Measurements from ENCODE around the gene STK39. TPM values are rescaled to one million over a fixed set of nuclear protein-coding genes. Genes with fewer than 3 reads are reported as not detected.

Gene STK39
- polyA plus RNA-seq, 1 donor from 2014 or later: 9.5 TPM

DNA sequence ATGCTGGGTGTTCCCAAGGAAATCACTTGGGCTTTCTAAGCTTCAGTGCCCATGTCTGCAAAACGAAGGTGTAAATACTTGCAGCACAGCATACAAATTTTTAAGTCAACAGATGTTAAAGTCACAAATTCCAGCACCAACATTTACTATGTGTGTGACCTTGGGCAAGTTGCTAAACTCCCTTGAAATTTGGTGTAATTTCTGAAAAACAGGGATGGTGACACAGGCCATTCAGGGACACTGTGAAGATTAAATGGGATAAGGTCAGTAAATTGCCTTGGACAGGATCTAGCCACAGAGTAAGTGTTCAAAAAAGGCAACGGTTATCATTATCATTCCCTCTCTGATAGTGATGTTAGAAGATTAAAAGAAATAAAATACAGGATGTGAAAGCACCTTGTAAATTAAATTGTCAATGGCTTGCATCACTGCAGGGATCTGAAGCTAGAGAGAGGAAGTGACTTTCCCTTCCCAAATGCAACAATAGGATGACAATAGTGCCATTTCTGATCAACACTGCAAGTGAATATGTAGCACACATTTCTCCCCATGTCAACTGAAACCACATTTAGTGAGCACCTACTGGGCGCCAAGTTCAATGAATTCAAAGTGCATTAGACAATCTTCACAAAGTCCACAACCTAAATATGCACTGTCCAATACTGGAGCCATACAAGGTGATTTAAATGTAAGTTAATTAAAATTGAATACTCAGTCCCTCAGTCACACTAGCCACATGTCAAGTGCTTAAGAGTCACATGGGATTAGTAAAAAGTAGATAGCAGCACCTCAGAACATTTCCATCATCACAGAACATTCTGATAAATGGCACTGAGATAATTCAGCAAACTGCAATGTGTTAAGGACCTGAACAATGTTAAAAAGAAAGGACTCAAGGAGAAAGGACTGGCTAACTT lies 81.2 kb downstream of the STK39 start:
- Histone ChIP-seq H2AFZ (ENCODE audit: low read depth, low read length) (no peak overlapping the region), H3K4me3 (ENCODE audit: low read length) (no peak overlapping the region), H3K4me2 (ENCODE audit: low read length) (no peak overlapping the region), H3K27me3 (ENCODE audit: insufficient read depth, low read depth, low read length) (no peaks in the 10 kb centered on the region), H3K9ac (ENCODE audit: low read length) (no peak overlapping the region), H3K79me2 (replicated peaks; ENCODE audit: insufficient read depth, low read length) (no peaks in the 10 kb centered on the region), H3F3A (ENCODE audit: insufficient read depth, low read length, poor library complexity, severe bottlenecking) (no peaks in the 10 kb centered on the region), H3K9me3 (ENCODE audit: low read length) (no peaks in the 10 kb centered on the region), H3K27ac (ENCODE audit: low read length) (no peak overlapping the region), H3K36me3 (ENCODE audit: insufficient read depth, low read length) (no peaks in the 10 kb centered on the region), H3K9me2 (ENCODE audit: insufficient read depth, low read length) (no peaks in the 10 kb centered on the region), H4K20me1 (ENCODE audit: insufficient read depth) (no peaks in the 10 kb centered on the region)
- TF ChIP-seq TAF1 (IDR thresholded peaks at IDR 0.05; ENCODE audit: low read depth): no peak
- TF ChIP-seq, protein P1, sequence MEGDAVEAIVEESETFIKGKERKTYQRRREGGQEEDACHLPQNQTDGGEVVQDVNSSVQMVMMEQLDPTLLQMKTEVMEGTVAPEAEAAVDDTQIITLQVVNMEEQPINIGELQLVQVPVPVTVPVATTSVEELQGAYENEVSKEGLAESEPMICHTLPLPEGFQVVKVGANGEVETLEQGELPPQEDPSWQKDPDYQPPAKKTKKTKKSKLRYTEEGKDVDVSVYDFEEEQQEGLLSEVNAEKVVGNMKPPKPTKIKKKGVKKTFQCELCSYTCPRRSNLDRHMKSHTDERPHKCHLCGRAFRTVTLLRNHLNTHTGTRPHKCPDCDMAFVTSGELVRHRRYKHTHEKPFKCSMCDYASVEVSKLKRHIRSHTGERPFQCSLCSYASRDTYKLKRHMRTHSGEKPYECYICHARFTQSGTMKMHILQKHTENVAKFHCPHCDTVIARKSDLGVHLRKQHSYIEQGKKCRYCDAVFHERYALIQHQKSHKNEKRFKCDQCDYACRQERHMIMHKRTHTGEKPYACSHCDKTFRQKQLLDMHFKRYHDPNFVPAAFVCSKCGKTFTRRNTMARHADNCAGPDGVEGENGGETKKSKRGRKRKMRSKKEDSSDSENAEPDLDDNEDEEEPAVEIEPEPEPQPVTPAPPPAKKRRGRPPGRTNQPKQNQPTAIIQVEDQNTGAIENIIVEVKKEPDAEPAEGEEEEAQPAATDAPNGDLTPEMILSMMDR (IDR thresholded peaks at IDR 0.05; ENCODE audit: poor library complexity, severe bottlenecking): no peak
- TF ChIP-seq POLR2AphosphoS5 (IDR thresholded peaks at IDR 0.05): no peak
- TF ChIP-seq MXI1 (conservative IDR thresholded peaks at IDR 0.05; ENCODE audit: poor library complexity, severe bottlenecking): no peak

DNA sequence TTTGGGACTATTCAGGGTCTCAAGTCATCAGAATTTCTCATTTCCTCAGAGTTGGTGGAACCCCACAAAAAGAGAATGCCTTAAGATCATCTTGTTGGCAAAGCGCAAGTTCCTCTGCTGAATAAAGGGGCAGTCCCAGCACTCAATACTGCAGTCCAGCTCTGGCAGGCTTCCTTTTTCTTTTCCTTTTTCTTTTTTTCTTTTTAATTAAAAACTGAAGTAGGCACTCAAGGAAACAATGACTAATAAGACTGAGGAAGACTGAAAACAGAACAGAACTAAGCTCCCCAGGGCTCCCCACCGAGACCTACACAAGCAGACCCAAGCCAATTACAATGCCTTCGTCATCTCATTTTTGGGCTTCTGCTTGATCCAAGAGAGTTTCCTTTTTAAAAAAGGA lies 82.0 kb downstream of the STK39 start:
- Histone ChIP-seq H3K4me3 (ENCODE audit: low read length) (no peak overlapping the region), H3K27me3 (ENCODE audit: insufficient read depth, low read depth, low read length) (no peaks in the 10 kb centered on the region), H2AFZ (ENCODE audit: low read depth, low read length) (no peak overlapping the region), H3K9me3 (ENCODE audit: low read length) (no peaks in the 10 kb centered on the region), H3K36me3 (ENCODE audit: insufficient read depth, low read length) (no peaks in the 10 kb centered on the region), H3K9me2 (ENCODE audit: insufficient read depth, low read length) (no peaks in the 10 kb centered on the region), H4K20me1 (ENCODE audit: insufficient read depth) (no peaks in the 10 kb centered on the region), H3F3A (ENCODE audit: insufficient read depth, low read length, poor library complexity, severe bottlenecking) (no peaks in the 10 kb centered on the region), H3K9ac (ENCODE audit: low read length) (no peak overlapping the region), H3K79me2 (replicated peaks; ENCODE audit: insufficient read depth, low read length) (no peaks in the 10 kb centered on the region), H3K4me2 (ENCODE audit: low read length) (no peak overlapping the region), H3K27ac (ENCODE audit: low read length) (no peak overlapping the region)
- TF ChIP-seq EP300 (conservative IDR thresholded peaks at IDR 0.05; ENCODE audit: poor library complexity, severe bottlenecking): no peak
- no peak for TF ChIP-seq SMC3 (conservative IDR thresholded peaks at IDR 0.05; ENCODE audit: poor library complexity)
- TF ChIP-seq, protein P1 (IDR thresholded peaks at IDR 0.05; ENCODE audit: poor library complexity, severe bottlenecking): no peak
- TF ChIP-seq POLR2AphosphoS5 (IDR thresholded peaks at IDR 0.05): no peak
- TF ChIP-seq, protein P2, sequence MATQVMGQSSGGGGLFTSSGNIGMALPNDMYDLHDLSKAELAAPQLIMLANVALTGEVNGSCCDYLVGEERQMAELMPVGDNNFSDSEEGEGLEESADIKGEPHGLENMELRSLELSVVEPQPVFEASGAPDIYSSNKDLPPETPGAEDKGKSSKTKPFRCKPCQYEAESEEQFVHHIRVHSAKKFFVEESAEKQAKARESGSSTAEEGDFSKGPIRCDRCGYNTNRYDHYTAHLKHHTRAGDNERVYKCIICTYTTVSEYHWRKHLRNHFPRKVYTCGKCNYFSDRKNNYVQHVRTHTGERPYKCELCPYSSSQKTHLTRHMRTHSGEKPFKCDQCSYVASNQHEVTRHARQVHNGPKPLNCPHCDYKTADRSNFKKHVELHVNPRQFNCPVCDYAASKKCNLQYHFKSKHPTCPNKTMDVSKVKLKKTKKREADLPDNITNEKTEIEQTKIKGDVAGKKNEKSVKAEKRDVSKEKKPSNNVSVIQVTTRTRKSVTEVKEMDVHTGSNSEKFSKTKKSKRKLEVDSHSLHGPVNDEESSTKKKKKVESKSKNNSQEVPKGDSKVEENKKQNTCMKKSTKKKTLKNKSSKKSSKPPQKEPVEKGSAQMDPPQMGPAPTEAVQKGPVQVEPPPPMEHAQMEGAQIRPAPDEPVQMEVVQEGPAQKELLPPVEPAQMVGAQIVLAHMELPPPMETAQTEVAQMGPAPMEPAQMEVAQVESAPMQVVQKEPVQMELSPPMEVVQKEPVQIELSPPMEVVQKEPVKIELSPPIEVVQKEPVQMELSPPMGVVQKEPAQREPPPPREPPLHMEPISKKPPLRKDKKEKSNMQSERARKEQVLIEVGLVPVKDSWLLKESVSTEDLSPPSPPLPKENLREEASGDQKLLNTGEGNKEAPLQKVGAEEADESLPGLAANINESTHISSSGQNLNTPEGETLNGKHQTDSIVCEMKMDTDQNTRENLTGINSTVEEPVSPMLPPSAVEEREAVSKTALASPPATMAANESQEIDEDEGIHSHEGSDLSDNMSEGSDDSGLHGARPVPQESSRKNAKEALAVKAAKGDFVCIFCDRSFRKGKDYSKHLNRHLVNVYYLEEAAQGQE (IDR thresholded peaks at IDR 0.05; ENCODE audit: borderline replicate concordance): no peak
- no peak for TF ChIP-seq MXI1 (conservative IDR thresholded peaks at IDR 0.05; ENCODE audit: poor library complexity, severe bottlenecking)
- TF ChIP-seq TAF1 (IDR thresholded peaks at IDR 0.05; ENCODE audit: low read depth): no peak
- TF ChIP-seq RAD21 (conservative IDR thresholded peaks at IDR 0.05): no peak
- TF ChIP-seq EZH2 (IDR thresholded peaks at IDR 0.05; ENCODE audit: borderline replicate concordance, insufficient read depth, low read length, poor library complexity, severe bottlenecking): no peak
